ENCODE data around the gene ZDHHC23.
A peak's percentile ranks its signal among the peaks of the same experiment; 100 is the strongest.

Gene ZDHHC23, protein sequence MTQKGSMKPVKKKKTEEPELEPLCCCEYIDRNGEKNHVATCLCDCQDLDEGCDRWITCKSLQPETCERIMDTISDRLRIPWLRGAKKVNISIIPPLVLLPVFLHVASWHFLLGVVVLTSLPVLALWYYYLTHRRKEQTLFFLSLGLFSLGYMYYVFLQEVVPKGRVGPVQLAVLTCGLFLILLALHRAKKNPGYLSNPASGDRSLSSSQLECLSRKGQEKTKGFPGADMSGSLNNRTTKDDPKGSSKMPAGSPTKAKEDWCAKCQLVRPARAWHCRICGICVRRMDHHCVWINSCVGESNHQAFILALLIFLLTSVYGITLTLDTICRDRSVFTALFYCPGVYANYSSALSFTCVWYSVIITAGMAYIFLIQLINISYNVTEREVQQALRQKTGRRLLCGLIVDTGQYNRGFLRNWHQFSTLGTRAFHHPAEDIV

DNA sequence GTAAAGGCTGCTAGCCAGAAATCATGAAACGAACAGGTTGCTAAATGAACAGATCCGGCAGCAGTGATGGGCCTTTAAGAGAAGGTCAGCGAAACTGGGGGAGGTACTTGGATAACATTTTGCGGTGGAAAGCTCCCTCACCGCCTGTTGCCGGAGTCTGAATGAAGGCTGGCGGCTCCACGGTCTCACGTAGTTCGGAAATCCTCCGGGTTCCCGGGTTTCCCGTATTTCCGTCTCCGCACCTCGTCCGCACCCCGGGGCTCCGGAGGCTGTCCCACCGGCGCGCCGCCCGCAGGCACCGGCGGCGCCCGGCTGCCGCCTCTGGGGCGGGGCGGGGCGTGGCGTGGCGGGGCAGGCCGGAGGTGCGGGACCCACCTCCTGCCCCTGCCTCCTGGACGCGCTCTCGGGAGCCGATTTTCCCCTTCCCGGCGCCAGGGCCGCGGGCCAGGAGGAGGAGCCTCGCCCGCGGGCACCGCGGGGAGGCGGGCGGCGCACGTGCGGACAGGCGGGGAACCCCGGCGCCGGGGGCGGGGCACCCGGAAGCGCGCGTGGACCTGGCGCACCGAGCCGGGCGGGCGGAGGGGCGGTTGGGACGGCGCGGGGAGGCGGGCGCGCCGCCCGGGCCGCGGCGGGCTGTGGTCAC, at the start of gene ZDHHC23:
Gene ZDHHC23, plus strand, starts transcription at position 642 of the 643 bp plus-strand sequence. CDS start 790 bp downstream, outside the sequence.
- Mint-ChIP-seq H3K27me3 (no peaks in the 10 kb centered on the region), H3K27ac (peak within 1 kb of the TSS; percentile 92), H3K9me3 (peaks cover 2% of the 10 kb centered on the region), H3K4me3 (peak within 1 kb of the TSS; percentile 91), H3K4me1 (peaks cover 18% of the 10 kb centered on the region), H3K36me3 (peaks cover 9% of the 10 kb centered on the region)
- DNase-seq (ENCODE audit: low spot score in 2 of 2) (peak; percentile 77 to 82), ATAC-seq (ENCODE audit: low read depth) (peak; percentile 84)

DNA sequence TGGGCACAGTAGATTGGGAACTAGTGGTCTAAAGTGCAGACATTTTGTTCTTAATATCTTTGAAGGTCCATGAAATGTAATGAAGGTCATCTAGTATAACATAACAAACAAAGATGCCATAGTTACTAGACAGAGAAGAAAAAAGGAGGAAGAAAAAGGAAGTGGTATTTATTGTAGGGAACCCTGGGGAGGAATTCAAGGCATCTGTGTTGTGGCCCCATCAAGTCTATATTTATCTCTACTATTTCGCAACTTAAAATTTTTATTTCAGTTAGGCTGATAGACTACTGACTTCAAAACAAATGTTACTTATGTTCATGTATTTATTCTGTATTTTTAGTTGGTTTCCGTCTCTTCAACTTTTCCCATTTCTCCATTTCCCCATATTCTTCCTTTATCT, 48.9 kb upstream of the ZDHHC23 start:
- DNase-seq (ENCODE audit: low spot score in 2 of 2) (no peak), ATAC-seq (ENCODE audit: low read depth) (no peak)
- H3K27ac Mint-ChIP-seq: no peak overlapping the region
- peaks cover 6% of the 10 kb centered on the region for H3K36me3 Mint-ChIP-seq
- H3K27me3 Mint-ChIP-seq: no peaks in the 10 kb centered on the region
- no peak overlapping the region for H3K4me3 Mint-ChIP-seq
- no peaks in the 10 kb centered on the region for H3K9me3 Mint-ChIP-seq
- peaks cover 7% of the 10 kb centered on the region for H3K4me1 Mint-ChIP-seq

DNA sequence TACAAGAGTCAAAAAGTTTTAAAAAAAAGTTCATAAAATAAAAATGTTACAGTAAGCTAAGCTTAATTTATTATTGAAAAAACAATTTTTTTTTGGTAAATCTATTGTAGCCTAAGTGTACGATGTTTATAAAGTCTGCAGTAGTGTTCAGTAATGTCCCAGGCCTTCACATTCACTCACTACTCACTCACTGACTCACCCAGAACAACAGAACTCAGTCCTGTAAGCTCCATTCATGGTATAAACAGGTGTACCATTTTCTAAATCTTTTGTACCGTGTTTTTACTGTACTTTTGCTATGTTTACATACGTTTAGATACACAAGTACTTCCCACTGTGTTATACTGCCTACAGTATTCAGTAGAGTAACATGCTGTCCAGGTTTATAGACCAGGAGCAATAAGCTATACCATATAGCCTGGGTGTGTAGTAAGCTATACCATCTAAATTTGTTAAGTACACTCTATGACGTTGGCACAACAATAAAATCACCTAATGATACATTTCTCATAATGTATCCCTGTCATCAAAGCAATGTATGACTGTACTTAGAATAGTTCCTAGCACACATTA, 41.2 kb upstream of the ZDHHC23 start:
- DNase-seq (ENCODE audit: low spot score in 2 of 2) (no peak), ATAC-seq (ENCODE audit: low read depth) (no peak)
- Mint-ChIP-seq H3K27ac (no peak overlapping the region), H3K36me3 (peaks cover 6% of the 10 kb centered on the region), H3K27me3 (no peaks in the 10 kb centered on the region), H3K4me1 (peaks cover 3% of the 10 kb centered on the region), H3K4me3 (no peak overlapping the region), H3K9me3 (no peaks in the 10 kb centered on the region)

DNA sequence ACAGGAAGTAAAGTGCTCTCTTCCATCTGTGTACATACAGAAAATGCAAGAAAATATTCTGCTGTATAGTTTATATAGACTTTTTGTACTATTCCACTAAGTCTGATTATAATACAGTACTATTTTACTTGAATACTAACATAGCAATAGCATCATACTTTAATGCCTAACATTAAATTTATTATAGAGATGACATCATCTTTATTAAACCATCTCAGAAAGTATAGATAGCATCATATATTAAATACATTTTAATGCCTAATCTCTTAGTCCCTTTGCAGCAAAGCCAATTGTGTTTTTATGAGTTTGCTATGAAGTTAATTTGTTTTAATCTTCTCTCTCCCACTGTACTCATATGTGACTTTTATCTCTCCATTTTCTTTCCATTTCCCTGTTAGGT, 39.7 kb upstream of the ZDHHC23 start:
- DNase-seq (ENCODE audit: low spot score in 2 of 2): no peak
- Mint-ChIP-seq H3K36me3 (peaks cover 6% of the 10 kb centered on the region), H3K9me3 (no peaks in the 10 kb centered on the region), H3K4me1 (peaks cover 7% of the 10 kb centered on the region), H3K27me3 (no peaks in the 10 kb centered on the region), H3K27ac (peak overlapping the region; percentile 45), H3K4me3 (no peak overlapping the region)
- no peak for ATAC-seq (ENCODE audit: low read depth)

DNA sequence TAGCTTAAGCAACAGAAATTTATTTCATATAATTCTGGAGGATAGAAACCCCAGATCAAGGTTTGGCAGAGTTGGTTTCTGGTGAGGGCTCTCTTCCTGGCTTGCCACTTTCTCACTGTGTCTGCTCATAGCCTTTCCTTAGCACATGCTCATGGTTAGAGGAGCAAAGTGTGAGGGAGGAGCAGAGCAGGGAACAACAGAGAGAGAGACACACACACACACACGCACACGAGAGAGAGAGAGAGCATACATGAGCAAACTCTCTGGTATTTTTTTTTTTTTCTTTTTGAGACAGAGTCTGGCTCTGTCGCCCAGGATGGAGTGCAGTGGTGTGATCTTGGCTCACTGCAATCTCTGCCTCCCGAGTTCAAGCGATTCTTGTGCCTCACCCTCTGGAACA, 36.8 kb upstream of the ZDHHC23 start:
- no peaks in the 10 kb centered on the region for H3K36me3 Mint-ChIP-seq

DNA sequence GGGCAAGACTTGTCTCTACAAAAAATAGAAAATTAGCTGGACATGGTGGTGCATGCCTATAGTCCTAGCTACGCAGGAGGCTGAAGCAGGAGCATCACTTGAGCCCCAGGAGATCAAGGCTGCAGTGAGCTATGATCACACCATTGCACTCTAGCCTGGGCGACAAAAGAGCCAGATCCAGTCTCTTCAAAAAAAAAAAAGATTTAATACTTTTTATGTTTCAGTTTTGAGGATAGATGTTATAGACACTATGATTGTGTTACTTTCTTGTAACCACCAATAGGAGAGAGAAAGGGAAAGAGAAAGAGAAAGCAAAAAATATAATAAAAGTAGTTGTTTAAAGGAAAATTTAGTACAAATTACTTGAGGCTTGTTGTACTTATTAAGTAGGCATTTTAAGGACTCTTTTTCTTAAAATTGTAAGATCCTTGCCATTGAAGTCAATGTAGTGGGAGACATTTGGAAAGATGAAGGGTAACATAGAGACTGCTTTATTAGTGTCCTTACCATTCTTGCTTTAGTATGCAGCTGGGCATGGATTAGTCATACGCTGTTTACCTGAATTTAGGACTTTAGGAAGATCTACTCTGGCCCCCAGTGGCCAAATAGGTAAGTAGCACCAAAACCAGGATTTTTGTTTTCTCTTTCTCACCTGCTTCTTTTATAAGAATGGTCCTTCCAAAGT, 35.1 kb upstream of the ZDHHC23 start:
- Mint-ChIP-seq H3K4me1 (peaks cover 7% of the 10 kb centered on the region), H3K9me3 (no peaks in the 10 kb centered on the region), H3K27ac (peak overlapping the region; percentile 79), H3K27me3 (no peaks in the 10 kb centered on the region), H3K4me3 (peak overlapping the region; percentile 41), H3K36me3 (no peaks in the 10 kb centered on the region)
- peak; percentile 18 to 23 for DNase-seq (ENCODE audit: low spot score in 2 of 2)
- ATAC-seq (ENCODE audit: low read depth): peak; percentile 96

More for the DNA sequence above, 36.8 kb upstream of the ZDHHC23 start:
- peak overlapping the region; percentile 77 for H3K27ac Mint-ChIP-seq
- H3K27me3 Mint-ChIP-seq: no peaks in the 10 kb centered on the region
- no peak for DNase-seq (ENCODE audit: low spot score in 2 of 2)
- H3K4me3 Mint-ChIP-seq: no peak overlapping the region
- H3K9me3 Mint-ChIP-seq: no peaks in the 10 kb centered on the region
- no peak for ATAC-seq (ENCODE audit: low read depth)
- H3K4me1 Mint-ChIP-seq: peaks cover 7% of the 10 kb centered on the region

DNA sequence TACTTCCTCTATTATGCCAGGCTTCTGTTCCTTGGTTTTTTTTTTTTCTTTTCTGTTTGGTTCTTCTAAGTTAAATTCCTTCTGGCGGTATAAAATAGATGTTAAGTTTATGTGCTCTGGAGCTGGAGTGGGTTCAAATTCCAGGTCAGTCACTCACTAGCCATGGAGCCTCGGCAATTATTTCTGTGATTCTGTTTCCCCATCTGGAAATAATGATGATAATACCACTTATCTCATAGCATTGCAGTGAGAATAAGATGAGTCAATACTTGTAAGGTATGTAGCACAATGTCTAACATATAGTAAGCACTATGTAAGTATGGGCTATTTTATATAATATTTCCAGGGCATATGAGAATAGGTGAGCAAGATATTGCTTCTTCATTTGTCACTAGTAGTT, 33.2 kb upstream of the ZDHHC23 start:
- DNase-seq (ENCODE audit: low spot score in 2 of 2) (no peak), ATAC-seq (ENCODE audit: low read depth) (no peak)
- H3K27me3 Mint-ChIP-seq: no peaks in the 10 kb centered on the region
- H3K4me3 Mint-ChIP-seq: no peak overlapping the region
- peaks cover 7% of the 10 kb centered on the region for H3K4me1 Mint-ChIP-seq
- H3K36me3 Mint-ChIP-seq: no peaks in the 10 kb centered on the region
- no peaks in the 10 kb centered on the region for H3K9me3 Mint-ChIP-seq
- no peak overlapping the region for H3K27ac Mint-ChIP-seq

DNA sequence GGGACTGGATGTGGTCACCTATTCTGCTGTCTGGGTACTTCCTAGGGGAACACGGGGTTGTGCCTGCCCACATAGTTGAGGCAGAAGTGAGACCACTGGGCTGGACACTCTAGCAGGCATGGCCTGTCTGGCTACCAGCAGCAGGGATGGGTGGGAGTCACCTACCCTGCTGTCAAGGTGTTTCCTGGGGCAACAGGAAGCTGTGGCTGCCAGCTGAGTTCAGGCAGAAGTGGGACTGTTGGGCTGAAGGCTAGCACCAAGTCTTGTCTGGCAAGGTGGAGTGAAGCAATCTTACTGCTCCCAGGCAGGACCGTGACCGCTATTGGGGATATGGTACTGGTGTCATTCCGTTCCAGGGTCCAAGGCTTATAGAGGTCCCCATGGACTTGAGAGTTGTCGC, 20.3 kb upstream of the ZDHHC23 start:
- no peak for DNase-seq (ENCODE audit: low spot score in 2 of 2)
- Mint-ChIP-seq H3K36me3 (peaks cover 31% of the 10 kb centered on the region), H3K27me3 (no peaks in the 10 kb centered on the region), H3K4me3 (no peak overlapping the region), H3K27ac (no peak overlapping the region), H3K4me1 (peaks cover 11% of the 10 kb centered on the region), H3K9me3 (peaks cover 18% of the 10 kb centered on the region)
- ATAC-seq (ENCODE audit: low read depth): peak; percentile 52

DNA sequence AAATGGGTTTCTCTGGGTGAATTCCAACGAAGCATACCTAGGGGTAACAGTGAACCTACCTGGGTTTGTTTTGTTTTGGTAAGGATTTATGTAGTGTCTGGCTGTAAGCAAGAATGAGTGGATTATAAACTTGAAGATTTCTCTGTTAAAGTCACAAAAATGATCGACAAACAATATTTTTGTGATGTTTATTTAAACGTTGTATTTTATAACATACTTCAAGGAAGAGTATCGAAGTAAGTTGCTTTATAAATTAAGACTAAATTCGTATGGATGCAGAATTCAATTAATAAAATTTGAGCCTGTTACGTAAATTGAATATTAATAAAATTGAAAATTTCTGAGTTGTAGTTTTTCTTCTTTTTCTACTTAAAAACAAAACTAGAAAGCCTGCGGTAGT, 982 bp upstream of the ZDHHC23 start:
- Mint-ChIP-seq H3K27ac (peak overlapping the region; percentile 92), H3K27me3 (no peaks in the 10 kb centered on the region), H3K9me3 (no peaks in the 10 kb centered on the region), H3K4me1 (peaks cover 18% of the 10 kb centered on the region), H3K36me3 (peaks cover 7% of the 10 kb centered on the region), H3K4me3 (peak overlapping the region; percentile 91)
- no peak for ATAC-seq (ENCODE audit: low read depth)
- DNase-seq (ENCODE audit: low spot score in 2 of 2): no peak

DNA sequence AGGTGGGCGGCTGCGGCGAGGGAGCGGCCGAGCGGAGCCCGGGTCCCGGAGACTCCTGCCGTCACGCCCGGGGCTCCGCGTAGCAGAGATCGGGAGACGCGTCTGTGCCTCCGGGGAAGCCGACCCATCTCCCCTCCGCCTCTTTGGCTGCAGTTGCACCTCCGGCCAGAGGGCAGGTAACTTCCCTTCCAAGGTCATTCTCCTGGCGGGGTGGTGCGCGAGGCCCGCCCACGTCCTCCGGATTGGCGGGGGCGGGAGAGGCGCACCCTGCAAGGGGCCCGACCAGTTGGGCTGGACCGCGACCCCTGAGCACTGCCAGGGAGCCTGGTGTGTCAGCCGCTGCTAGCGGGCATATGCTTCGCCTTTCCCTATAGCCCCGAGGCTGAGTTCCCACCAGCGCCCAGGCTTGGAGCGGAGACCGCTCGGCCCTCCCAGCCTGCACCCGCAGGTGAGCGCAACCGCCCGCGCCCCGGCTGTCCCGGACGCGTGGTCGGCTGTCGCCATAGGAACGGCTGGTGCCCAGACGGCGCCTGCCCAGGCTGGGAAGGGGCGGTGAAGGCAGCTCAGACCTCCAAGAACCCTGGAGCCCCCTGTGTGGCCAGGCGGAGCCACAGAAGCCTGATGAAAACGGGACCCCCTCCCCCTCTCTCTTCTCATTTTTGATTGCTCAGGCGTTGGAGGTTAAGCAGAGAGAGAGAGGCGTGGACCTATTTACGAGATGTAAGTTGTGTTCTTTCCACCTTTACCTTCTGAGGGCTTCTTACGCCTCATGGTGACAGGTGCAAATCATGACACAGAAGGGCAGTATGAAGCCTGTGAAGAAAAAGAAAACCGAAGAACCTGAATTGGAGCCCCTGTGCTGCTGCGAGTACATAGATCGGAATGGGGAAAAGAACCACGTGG, 453 bp downstream of the ZDHHC23 start:
- peak; percentile 57 for ATAC-seq (ENCODE audit: low read depth)
- Mint-ChIP-seq H3K27ac (peak overlapping the region; percentile 85), H3K4me1 (peaks cover 24% of the 10 kb centered on the region), H3K36me3 (peaks cover 16% of the 10 kb centered on the region), H3K27me3 (no peaks in the 10 kb centered on the region), H3K9me3 (peaks cover 5% of the 10 kb centered on the region), H3K4me3 (peak overlapping the region; percentile 77)
- DNase-seq (ENCODE audit: low spot score in 2 of 2): peak; percentile 24 to 59

DNA sequence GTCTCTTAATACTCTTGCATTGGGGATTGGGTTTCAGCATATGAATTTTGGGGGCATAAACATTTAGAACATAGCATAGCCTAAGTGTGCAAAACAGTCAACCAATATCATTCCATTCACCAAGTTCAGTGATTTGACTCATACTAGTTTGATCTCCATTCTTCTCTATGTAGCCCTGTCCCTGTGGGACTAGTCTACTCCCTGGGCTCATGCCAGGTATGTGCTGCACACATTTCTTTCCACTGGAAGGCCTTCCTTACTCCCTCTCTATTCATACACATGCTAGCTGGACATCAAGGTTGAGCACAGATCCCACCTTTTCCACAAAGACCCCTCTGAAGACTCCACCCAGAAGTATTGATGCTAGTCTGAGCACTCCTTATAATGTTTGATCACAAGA, 5.1 kb downstream of the ZDHHC23 start:
- DNase-seq (ENCODE audit: low spot score in 2 of 2) (no peak), ATAC-seq (ENCODE audit: low read depth) (no peak)
- Mint-ChIP-seq H3K36me3 (peaks cover 34% of the 10 kb centered on the region), H3K4me3 (no peak overlapping the region), H3K9me3 (peaks cover 5% of the 10 kb centered on the region), H3K4me1 (peaks cover 28% of the 10 kb centered on the region), H3K27ac (peak overlapping the region; percentile 71), H3K27me3 (no peaks in the 10 kb centered on the region)

DNA sequence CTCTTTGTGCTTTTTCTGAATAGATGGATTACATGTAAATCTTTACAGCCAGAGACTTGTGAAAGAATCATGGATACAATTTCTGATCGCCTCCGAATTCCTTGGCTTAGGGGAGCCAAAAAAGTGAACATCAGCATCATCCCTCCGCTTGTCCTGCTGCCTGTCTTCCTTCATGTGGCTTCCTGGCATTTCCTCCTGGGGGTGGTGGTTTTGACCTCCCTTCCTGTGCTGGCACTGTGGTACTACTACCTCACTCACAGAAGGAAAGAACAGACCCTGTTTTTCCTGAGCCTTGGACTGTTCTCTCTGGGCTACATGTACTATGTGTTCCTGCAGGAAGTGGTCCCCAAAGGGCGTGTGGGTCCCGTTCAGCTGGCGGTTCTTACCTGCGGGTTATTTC, 5.9 kb downstream of the ZDHHC23 start:
- Mint-ChIP-seq H3K4me1 (peaks cover 26% of the 10 kb centered on the region), H3K36me3 (peaks cover 39% of the 10 kb centered on the region), H3K27ac (peak overlapping the region; percentile 71), H3K9me3 (peaks cover 5% of the 10 kb centered on the region), H3K4me3 (no peak overlapping the region), H3K27me3 (no peaks in the 10 kb centered on the region)
- ATAC-seq (ENCODE audit: low read depth) (no peak), DNase-seq (ENCODE audit: low spot score in 2 of 2) (no peak)

DNA sequence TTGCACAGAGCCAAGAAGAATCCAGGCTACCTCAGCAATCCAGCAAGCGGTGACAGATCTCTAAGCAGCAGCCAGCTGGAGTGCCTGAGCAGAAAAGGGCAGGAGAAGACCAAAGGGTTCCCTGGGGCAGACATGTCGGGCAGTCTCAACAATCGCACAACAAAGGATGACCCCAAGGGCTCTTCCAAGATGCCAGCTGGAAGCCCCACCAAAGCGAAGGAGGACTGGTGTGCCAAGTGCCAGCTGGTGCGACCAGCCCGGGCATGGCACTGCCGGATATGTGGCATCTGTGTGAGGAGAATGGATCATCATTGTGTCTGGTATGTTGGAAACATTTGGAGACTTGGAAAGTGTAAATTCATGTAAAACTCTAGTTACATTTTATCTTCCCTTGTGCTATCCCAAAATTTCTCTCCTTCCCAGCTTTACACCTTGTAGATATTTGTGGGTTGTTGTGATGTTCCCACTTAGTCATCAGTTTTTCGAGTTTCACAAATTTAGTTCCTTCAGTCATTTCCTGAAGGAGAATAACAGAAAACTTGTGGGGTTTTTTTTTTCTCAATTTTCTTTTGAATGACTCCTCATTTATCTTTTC, 6.4 kb downstream of the ZDHHC23 start:
- ATAC-seq (ENCODE audit: low read depth) (no peak), DNase-seq (ENCODE audit: low spot score in 2 of 2) (no peak)
- Mint-ChIP-seq H3K9me3 (peaks cover 5% of the 10 kb centered on the region), H3K27me3 (no peaks in the 10 kb centered on the region), H3K4me3 (no peak overlapping the region), H3K27ac (no peak overlapping the region), H3K4me1 (peaks cover 22% of the 10 kb centered on the region), H3K36me3 (peaks cover 44% of the 10 kb centered on the region)
